COR-L47 (cell line): ENCODE measurements around the gene SLFN12L.

ENCODE experiments used
- DNase-seq: peaks from one replicate; lab custom pipeline; 2025; lab: John Stamatoyannopoulos, UW

The SLFN12L gene

GRCh38 chr17:35432176-35433074 lies 105.1 kb downstream of the SLFN12L start, which contains the start of gene SLFN12:
Gene SLFN12, minus strand, starts transcription at chr17:35432500. Its CDS starts 9,472 bp downstream, at chr17:35423028.
- DNase-seq, result no peak

- no peak for DNase-seq
These were observed 107.8 kb downstream of the SLFN12L start for GRCh38 chr17:35429702-35430101.

- no peak for DNase-seq
These were observed 109.2 kb downstream of the SLFN12L start for GRCh38 chr17:35428229-35428628.

- no peak for DNase-seq
These were observed 113.7 kb downstream of the SLFN12L start for GRCh38 chr17:35423761-35424160.
